Mucosa of gallbladder (tissue), 1 donor: ENCODE data around the gene INPP4B. TPM values are rescaled to one million over a fixed set of nuclear protein-coding genes. Genes with fewer than 3 reads are reported as not detected.

ENCODE experiments used
- DNase-seq: peaks from one replicate; pipeline ENCODE4 v3.0.0-alpha.2; 2020; ENCODE audit warnings: low spot score
- total RNA-seq: library from RNA; stranded (reverse); gene quantifications from one replicate; pipeline ENCODE4 v1.2.1, GENCODE V29; 2021
- donor health status: DM: no; HTN: no; CAD: no.

The INPP4B gene
- total RNA-seq, 1 donor from 2014 or later, result 16.0 TPM

DNA sequence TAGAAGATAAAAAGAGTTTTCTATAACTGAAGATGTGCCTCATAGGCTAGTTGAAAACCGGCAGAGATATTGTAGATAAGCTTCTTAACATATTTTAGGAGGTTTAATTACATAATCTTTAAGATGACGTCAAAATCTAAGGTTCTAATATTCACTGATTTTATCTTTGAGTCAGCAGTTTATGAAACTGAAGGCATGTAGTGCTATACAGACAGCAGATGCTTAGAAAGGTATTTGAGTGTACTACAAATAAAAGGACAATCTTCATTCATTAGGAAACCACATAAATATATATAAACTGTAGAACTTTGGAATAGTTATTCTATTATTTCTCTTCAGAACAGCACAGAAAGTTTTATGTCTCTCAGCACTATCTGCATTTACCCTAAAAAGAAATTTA lies 704.9 kb downstream of the INPP4B start:
- DNase-seq, result no peak

- DNase-seq, result no peak
Measured at GRCh38 chr4:142130666-142131065, 715.4 kb downstream of the INPP4B start.

DNA sequence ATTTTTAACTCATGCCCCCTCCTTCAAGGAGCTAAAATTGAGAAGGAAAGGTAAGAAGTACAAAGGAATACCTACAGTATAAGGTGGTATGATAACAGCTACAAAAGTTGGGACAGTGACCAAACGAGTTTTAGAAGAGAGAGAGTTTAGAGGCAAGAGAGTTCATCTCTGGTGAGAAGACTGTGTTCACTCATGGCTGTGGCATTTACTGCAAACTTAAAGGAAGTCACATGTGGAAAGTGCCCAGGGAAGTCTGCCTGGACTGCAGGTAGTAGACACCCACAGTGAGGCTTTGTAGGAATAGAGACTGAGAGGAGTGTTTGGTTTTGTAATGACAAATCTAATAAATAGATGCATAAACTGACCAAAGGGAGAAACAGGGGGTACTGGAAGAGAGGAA lies 716.2 kb downstream of the INPP4B start:
- DNase-seq, result no peak

GRCh38 chr4:142129473-142129872 lies 716.6 kb downstream of the INPP4B start:
- no peak for DNase-seq

- DNase-seq, result no peak
Measured at GRCh38 chr4:142128529-142128928, 717.6 kb downstream of the INPP4B start.

- peak; percentile 67 for DNase-seq
Measured at GRCh38 chr4:142126890-142127497, 719.1 kb downstream of the INPP4B start.

GRCh38 chr4:142124874-142125273 lies 721.2 kb downstream of the INPP4B start:
- no peak for DNase-seq

DNA sequence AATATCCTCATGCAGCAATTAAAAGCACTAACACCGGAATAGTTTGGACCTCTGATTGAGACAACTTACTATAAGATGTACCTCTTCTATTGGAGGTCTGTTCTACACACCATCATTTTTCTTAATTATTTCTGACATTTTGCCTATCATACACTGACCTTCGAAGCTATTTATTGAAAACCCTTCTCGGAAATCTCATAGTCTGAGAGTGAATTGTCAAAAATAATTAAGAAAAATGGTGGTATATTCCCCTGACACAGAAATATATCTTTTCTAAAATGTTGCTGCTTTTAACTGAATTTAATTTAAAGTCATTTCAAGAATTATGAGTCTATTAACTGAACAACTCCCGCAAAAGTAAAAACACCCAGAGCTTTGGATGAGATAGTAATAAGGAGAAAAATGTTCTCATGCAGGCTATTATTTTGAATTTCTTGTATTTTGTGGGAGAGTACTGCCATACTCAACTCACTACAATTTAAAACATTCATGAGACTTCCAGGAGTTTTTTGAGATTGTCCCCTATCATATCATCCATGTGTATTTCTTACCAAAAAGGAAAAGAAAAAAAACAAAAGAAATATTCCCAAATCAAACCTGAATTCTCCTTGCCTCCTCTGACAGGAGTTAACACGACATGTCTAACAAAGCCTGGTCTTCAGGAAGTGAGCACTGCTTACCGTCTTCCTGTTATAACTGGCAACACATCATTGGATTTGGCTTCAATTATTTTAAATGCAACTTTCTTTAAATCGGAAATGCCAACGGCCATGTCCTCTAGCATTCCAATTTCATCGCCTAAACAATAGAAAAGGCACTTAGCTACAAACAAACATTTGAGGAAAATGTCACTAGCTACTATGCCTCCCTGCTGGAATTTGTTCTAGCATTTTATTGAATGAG lies 724.4 kb downstream of the INPP4B start:
- DNase-seq, result no peak

DNA sequence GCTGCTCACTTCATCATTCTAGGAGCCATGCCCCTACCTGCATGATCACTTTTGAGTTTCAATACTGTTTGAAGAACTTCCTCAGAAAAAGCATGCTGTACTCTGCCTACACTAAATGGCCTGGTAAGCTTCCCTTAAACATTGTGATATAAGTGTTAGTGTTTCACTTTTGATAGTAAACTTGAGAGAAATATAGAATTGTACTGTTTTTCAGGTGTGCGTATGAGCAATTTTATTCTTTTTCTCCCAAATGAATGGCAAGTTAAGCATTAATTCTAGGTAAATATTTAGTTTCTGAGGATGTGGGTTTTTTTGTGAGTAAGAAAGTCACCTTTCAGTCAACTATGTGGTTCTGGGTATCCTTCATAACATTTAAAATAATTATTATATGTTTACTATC lies 725.2 kb downstream of the INPP4B start:
- DNase-seq, result no peak

GRCh38 chr4:142112451-142112850 lies 733.6 kb downstream of the INPP4B start:
- DNase-seq, result no peak

DNA sequence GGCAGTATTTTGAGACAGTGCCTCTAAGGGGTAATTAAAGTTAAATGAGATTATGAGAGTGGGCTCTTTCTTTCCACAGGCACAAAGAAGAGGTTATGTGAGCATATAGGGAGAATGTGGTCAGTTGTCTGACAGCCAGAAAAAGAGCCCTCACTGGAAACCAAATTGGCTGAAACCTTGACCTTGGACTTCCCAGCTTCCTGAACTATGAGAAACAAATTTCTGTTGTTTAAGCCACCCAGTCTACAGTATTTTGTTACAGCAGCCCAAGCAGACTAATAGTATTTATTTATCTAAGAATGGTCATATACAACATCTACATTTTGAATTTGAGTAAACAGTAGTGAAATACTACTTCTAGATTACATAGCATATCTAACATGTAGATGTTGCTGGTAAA lies 736.0 kb downstream of the INPP4B start:
- no peak for DNase-seq

- no peak for DNase-seq
Measured at GRCh38 chr4:142104041-142104440, 742.1 kb downstream of the INPP4B start.

- no peak for DNase-seq
Measured at GRCh38 chr4:142101401-142101800, 744.7 kb downstream of the INPP4B start.

DNA sequence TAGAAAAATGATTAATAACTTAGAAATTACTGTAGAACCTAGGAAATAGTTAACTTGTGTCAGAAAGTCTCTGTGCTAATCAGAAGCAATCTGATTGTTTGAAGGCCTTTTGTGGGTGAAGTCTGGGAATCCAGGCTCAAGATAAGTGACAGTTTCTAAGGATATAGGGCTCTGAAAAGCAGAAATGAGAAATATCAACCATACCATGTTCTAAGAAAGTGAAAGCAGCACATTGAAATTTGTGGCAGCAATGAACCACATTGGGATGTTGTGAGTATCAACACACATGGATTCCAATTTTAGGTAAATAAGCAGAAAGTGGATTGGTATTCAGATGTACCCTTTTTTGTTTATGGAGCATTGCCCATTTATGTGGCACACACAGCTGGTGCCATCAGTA lies 745.2 kb downstream of the INPP4B start:
- no peak for DNase-seq

DNA sequence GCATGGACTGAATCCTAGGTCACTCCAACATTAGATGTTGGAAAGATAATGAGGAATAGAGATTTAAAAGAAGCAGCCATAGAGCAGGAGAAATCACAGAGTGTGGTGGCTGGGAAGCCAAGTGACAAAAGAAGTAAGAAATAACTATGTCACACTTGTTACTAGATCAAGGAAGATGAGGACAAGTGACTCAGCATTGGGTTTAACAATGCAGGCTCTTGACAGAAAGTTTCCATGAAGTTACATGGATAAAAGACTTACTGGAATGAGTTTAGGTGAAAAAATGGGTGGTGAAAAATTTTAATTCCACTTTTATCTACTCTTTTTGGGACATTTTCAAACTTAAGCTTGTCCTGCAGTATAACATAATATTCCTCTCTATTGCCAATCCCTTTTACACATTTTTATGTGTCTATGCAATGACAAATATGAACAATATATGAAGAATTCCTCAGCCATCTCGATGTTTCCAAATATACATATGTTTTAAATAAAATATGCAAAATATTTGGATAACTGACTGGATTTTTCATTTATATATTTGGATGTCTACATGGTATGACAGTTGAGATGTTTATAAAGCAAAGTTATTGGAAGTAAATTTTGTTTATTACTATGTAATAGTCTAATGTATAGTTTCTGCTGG lies 747.1 kb downstream of the INPP4B start:
- no peak for DNase-seq

GRCh38 chr4:142098380-142098779 lies 747.7 kb downstream of the INPP4B start:
- DNase-seq, result no peak

DNA sequence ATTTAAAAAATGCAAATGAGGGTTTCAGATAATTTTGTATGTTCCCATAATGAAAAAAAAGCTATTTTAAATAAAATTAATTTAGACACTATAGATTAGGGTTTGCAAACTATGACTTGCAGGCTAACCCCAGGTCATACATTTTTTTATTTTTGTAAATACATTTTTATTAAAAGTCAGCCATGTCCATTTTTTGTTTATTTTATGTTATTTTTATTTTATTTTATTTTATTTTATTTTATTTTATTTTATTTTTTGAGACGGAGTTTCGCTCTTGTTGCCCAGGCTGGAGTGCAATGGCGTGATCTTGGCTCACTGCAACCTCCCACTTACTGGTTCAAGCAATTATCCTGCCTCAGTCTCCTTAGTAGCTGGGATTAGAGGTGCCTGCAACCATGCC lies 749.1 kb downstream of the INPP4B start:
- DNase-seq, result no peak

DNA sequence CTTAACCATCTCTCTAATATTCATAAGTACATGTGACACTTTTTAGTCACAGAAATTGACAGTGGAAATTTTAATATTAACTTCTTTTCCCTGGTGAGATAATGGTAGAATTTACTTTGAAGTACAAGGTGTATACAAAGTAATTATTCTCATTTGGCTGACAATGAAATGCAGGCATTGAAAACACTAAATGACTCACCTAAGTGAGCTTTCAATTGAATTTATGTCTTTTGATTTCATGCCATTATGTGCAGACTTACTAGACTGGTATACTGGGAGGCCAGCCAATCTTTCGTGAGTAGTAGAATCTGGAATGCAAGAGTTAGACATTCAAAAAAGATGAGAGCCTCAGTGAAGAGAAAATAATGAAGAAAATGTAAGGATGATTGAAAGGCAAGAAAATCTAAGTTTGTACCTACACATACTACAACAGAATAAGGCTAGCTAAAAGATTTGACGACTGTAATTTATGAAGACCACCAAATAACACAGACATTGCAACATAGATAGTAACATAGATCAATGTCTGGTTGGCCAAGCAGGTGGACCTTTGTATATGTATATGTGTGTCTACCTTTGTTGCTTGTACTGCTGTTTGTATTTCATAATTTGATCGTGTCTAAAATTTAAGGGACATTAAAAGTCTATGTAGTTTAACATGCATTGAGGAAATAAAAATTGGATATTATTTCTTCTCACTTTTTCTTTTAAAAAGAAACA lies 750.1 kb downstream of the INPP4B start:
- DNase-seq, result peak; percentile 37

GRCh38 chr4:142092941-142093340 lies 753.2 kb downstream of the INPP4B start:
- no peak for DNase-seq

DNA sequence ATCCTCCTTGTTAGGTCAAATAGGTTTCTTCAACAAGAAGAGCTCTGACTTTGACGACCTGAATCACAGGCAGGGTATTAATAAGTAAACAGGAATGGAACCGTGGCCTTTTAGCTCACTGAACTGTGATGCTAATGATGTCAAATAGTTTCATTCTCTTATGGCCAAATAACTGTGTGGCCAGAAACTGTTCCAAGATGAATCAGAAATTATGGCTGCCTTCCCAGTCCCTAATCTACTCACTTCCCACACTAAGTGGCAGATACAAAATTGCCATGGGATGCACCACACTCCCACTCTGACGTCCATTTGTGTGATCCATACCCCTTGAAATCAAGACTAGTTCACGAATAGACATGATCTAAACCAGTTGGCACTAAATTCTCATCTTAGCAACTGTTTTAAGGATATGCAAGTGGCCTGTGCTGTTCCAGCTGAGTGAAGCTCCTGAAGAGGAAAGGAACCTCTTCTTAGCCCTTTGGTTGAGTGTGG lies 754.4 kb downstream of the INPP4B start:
- DNase-seq, result no peak

DNA sequence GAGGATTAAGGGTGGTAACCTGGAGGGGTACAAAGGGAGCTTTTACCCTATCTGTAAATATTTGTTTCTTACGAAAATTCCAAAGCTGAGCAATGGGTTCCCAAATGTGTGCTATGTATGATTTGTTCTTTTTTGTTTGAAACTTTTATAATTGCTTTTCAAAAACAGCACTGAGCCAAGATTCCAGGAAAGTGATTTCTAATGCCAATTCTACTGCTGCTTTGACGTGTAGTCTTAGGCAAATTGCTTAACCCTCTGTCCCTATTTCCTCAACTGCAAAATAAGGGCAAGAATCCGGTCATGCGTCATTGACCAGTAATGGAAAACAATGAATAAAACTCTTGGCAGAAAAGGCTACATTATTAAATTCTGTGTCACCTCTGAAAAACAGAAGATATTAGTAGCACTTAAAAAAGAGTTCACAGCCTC lies 755.0 kb downstream of the INPP4B start:
- no peak for DNase-seq

GRCh38 chr4:142088906-142089305 lies 757.2 kb downstream of the INPP4B start:
- DNase-seq, result no peak
